Activated CD4-positive, alpha-beta T cell treated with anti-CD3 and anti-CD28 coated beads, Interleukin-2, amount 10 ng/mL, durations not matched to agents 7 days and 5 days (primary cell): ENCODE measurements around the gene GNG4. TPM values are rescaled to one million over a fixed set of nuclear protein-coding genes. Genes with fewer than 3 reads are reported as not detected.
"Not testable (repeated sequence)": the region's sequence is repeated elsewhere in the genome, so short reads cannot be mapped to it uniquely, and the experiment has no call there.

Source experiments
- CTCF ChIA-PET: fragments of 350-600 bp; sonication (Branson Sonifier 250); formaldehyde crosslinking; loops from one replicate; lab custom pipeline; 2021; ENCODE audit warnings: antibody characterized with exemption; lab: Charles Lee
- POLR2A ChIA-PET: fragments of 350-600 bp; sonication (Branson Sonifier 250); formaldehyde crosslinking; loops from one replicate; lab custom pipeline; 2021; ENCODE audit warnings: antibody characterized with exemption; lab: Charles Lee
- DNase-seq: peaks from one replicate; pipeline ENCODE4 v3.0.0-alpha.2; 2020
- H3K27ac Mint-ChIP-seq: one replicate; pipeline ENCODE4 v1.8.0; 2021; ENCODE audit warnings: mild to moderate bottlenecking, moderate library complexity, mixed read lengths
- H3K27me3 Mint-ChIP-seq: one replicate; pipeline ENCODE4 v1.8.0; 2021; ENCODE audit warnings: mixed read lengths
- H3K36me3 Mint-ChIP-seq: one replicate; pipeline ENCODE4 v1.8.0; 2021; ENCODE audit warnings: low read depth, mixed read lengths
- H3K4me1 Mint-ChIP-seq: one replicate; pipeline ENCODE4 v1.8.0; 2021; ENCODE audit warnings: mixed read lengths
- H3K4me3 Mint-ChIP-seq: one replicate; pipeline ENCODE4 v1.8.0; 2021; ENCODE audit warnings: mild to moderate bottlenecking, moderate library complexity, mixed read lengths
- H3K9me3 Mint-ChIP-seq: one replicate; pipeline ENCODE4 v1.8.0; 2021; ENCODE audit warnings: mixed read lengths
- total RNA-seq, 2 experiments: library from RNA; stranded (reverse); gene quantifications; one replicate each; pipeline ENCODE4 v1.2.3, GENCODE V29; 2021

GNG4 gene
- total RNA-seq, 2 experiments from 2014 or later: 0.37 to 0.42 TPM

DNA sequence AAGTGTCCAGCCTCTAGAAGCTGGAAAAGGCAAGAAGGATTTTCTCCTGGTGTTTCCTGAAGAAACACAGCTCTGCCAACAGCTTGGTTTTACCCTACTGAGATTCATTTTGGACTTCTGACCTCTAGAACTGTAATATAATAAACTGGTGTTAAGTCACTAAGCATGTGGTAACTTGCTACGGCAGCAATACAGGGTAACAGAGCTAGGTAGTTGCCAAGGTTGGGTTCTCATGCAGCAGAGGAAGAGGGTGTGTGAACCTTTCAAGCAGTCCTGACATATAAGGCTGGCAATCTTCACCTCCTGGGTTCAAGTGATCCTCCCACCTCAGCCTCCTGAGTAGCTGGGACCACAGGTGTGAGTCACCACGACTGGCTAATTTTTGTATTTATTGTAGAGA is 36.0 kb downstream of the GNG4 start:
- CTCF ChIA-PET: interaction anchor here (0.9 to 1.9 kb wide), 3 partner anchors 8 to 39 kb away, joined by 3 to 8 read pairs (median 4); no protein-coding TSS in a partner anchor
- no peak for DNase-seq
- Mint-ChIP-seq H3K36me3 (no peaks in the 10 kb centered on the region), H3K9me3 (no peaks in the 10 kb centered on the region), H3K27me3 (peaks cover 6% of the 10 kb centered on the region), H3K4me3 (no peak overlapping the region), H3K4me1 (no peaks in the 10 kb centered on the region), H3K27ac (no peak overlapping the region)
- POLR2A ChIA-PET: no interaction called here

DNA sequence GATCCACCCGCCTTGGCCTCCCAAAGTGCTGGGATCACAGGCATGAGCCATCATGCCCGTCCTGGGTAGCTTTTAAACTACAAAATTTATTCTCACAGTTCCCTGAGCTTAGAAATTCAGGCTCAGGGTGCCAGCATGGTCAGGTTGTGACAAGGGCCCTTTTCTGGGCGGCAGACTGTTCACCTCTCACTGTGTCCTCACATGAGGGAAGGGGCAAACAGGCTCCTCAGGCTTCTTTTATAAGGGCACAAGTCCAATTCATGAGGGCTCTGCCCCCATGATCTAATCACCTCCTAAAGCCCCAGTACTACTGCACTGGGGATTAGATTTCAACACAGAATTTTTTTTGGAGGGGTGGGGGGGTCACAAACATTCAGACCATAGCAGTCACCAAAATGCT is 36.8 kb downstream of the GNG4 start:
- H3K4me3 Mint-ChIP-seq: no peak overlapping the region
- H3K36me3 Mint-ChIP-seq: no peaks in the 10 kb centered on the region
- ChIA-PET CTCF (interaction anchor here (0.9 to 1.9 kb wide), 2 partner anchors 9 to 12 kb away, joined by 4 to 8 read pairs; no protein-coding TSS in a partner anchor), POLR2A (no interaction called here)
- no peak overlapping the region for H3K27ac Mint-ChIP-seq
- DNase-seq: no peak
- H3K9me3 Mint-ChIP-seq: no peaks in the 10 kb centered on the region
- no peaks in the 10 kb centered on the region for H3K4me1 Mint-ChIP-seq
- peaks cover 3% of the 10 kb centered on the region for H3K27me3 Mint-ChIP-seq

DNA sequence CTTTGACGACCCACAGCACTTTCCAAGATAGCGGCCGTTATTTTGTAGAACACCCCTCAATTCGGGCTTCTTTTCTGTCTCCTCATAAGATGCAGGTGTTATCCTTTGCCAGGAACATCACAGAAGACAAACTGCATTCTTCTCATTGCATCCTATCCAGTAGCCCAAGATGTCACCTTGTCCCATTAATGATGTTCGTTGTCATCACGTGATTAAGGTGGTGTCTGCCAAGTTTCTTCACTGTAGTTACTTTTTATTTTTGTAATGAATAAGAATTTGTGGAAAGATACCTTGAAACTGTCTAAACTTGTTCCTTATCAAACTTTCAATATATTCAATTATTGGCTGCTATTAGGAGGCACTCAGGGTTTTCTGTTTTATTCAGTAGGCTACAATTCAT is 39.4 kb downstream of the GNG4 start:
- H3K36me3 Mint-ChIP-seq: no peaks in the 10 kb centered on the region
- H3K27ac Mint-ChIP-seq: no peak overlapping the region
- ChIA-PET CTCF (no interaction called here), POLR2A (no interaction called here)
- no peak overlapping the region for H3K4me3 Mint-ChIP-seq
- no peak for DNase-seq
- H3K4me1 Mint-ChIP-seq: no peaks in the 10 kb centered on the region
- H3K9me3 Mint-ChIP-seq: no peaks in the 10 kb centered on the region
- H3K27me3 Mint-ChIP-seq: peaks cover 3% of the 10 kb centered on the region

DNA sequence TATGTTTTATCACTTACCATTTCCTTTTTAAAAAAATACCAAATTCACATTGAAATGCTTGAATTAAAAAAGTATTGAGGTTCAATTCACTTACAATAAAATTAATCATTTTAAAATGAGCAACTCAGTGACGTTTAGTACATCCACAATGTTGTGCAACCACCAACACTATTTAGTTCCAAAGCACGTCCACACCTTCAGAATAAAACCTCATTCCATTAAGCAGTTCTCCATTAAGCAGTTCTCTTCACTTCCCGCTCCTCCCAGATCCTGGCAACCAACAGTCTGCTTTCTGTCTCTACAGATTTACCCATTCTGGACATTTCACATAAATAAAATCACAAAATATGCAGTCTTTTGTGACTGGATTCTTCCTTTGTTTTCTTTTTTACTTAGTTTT is 41.3 kb downstream of the GNG4 start:
- Mint-ChIP-seq H3K27ac (no peak overlapping the region), H3K9me3 (no peaks in the 10 kb centered on the region), H3K27me3 (peaks cover 3% of the 10 kb centered on the region), H3K36me3 (no peaks in the 10 kb centered on the region), H3K4me1 (no peaks in the 10 kb centered on the region), H3K4me3 (no peak overlapping the region)
- no peak for DNase-seq
- ChIA-PET CTCF (interaction anchor here (0.7 to 1.0 kb wide), 2 partner anchors 11 to 29 kb away, joined by 3 to 4 read pairs; no protein-coding TSS in a partner anchor), POLR2A (no interaction called here)

DNA sequence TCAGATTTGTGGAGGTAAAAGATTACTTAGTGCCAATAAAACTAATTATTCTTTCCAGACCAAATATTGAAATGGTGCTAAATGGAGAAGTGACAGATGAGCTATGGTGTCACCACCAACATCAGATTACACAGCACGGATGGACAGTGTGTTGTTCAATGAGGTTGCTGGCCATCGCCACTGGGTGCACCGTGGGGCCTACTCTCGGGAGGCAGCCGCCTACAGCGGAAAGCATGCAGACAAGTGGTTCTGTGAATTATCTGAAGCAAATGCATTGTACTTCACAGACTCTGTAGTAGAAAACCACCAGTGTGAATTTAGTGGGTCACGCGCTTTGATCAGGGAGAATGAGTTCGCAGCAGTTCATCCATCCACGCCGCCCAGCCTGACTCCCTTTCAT is 42.3 kb downstream of the GNG4 start:
- no peak for DNase-seq
- H3K4me3 Mint-ChIP-seq: no peak overlapping the region
- ChIA-PET POLR2A (no interaction called here), CTCF (no interaction called here)
- H3K9me3 Mint-ChIP-seq: no peaks in the 10 kb centered on the region
- no peaks in the 10 kb centered on the region for H3K4me1 Mint-ChIP-seq
- peaks cover 3% of the 10 kb centered on the region for H3K27me3 Mint-ChIP-seq
- H3K36me3 Mint-ChIP-seq: no peaks in the 10 kb centered on the region
- no peak overlapping the region for H3K27ac Mint-ChIP-seq

DNA sequence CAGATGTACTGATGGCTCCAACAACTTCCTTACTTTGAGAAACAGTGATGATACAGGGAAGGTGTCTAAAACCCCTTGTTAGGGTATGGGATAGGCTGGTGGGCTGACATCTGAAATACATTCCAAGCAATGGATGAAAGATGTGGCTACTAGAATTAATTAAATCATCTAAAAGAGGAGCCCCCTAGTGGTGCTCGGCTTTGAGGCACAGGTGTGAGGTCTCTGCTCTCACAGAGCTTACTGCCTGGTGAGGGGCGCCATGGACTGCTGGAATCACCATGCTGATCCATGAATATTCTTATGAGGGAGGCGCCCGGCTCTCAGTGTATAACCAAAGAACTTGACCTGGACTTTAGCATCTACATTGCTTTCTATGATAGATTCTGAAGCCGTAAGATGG is 48.5 kb downstream of the GNG4 start:
- POLR2A ChIA-PET: no interaction called here
- Mint-ChIP-seq H3K9me3 (no peaks in the 10 kb centered on the region), H3K27ac (no peak overlapping the region), H3K27me3 (no peaks in the 10 kb centered on the region), H3K4me1 (no peaks in the 10 kb centered on the region), H3K4me3 (no peak overlapping the region), H3K36me3 (no peaks in the 10 kb centered on the region)
- CTCF ChIA-PET: interaction anchor here (0.6 to 2.3 kb wide), 13 partner anchors 10 to 675 kb away, joined by 3 to 9 read pairs (median 3); no protein-coding TSS in a partner anchor
- peak; percentile 29 for DNase-seq

DNA sequence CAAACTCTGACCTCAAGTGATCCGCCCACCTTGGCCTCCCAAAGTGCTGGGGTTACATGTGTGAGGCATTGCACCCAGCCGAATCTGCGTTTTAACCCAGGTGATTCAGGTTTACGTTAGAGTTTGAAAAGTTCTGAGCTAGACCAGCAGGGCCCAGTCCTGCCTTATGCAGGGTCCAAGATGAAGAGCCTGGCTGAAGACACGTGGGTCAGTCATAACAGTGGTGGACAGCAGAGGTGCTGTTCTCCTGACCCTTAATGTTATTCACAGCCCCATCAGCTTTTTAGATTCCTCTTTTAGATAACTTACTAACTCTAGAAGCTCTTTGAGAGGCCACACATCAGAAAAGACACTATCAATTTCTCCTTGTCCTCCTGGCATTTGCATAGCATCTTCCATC is 50.0 kb downstream of the GNG4 start:
- DNase-seq: no peak
- POLR2A ChIA-PET: no interaction called here

DNA sequence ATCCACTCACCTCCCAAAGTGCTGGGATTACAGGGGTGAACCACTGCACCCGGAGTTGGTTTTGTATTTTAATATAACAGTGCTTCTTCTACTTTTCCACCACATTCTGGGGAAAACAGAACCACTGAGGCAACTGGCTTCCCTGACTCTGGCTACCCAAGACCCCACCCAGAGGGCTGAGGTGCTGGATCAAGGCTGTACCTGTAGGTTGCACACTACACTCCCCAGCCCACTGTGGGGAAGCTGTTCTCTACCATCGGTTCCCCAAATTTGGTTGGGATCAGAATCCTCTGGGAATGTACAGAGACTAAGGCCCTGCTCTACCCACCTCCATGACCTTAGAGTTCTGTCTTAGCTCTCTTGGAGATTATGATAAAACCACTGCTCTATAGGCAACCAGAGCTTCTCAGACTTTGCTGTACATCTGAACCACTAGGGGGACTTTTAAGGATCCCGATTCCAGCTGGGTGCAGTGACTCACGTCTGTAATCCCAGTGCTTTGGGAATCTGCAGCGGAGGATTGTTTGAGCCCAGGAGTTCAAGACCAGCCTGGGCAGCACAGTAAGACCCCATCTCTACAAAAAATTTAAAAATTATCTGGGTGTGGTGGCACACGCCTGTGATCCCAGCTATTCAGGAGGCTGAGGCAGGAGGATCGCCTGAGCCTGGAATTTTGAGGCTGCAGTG is 51.6 kb downstream of the GNG4 start:
- Mint-ChIP-seq H3K27ac (no peak overlapping the region), H3K27me3 (peaks cover 10% of the 10 kb centered on the region), H3K4me3 (no peak overlapping the region), H3K36me3 (no peaks in the 10 kb centered on the region), H3K4me1 (peaks cover 10% of the 10 kb centered on the region), H3K9me3 (peaks cover 6% of the 10 kb centered on the region)
- no peak for DNase-seq
- POLR2A ChIA-PET: interaction anchor here (0.7 kb wide), 1 partner anchor 363 kb away, joined by 3 read pairs; no protein-coding TSS in a partner anchor
- CTCF ChIA-PET: interaction anchor here (0.6 to 1.3 kb wide), 10 partner anchors 9 to 1194 kb away, joined by 3 to 6 read pairs (median 3); no protein-coding TSS in a partner anchor

More for the DNA sequence above, 50.0 kb downstream of the GNG4 start:
- Mint-ChIP-seq H3K4me1 (no peaks in the 10 kb centered on the region), H3K27me3 (no peaks in the 10 kb centered on the region), H3K27ac (no peak overlapping the region), H3K36me3 (no peaks in the 10 kb centered on the region), H3K4me3 (no peak overlapping the region), H3K9me3 (no peaks in the 10 kb centered on the region)
- CTCF ChIA-PET: interaction anchor here (0.5 to 2.1 kb wide), 6 partner anchors 8 to 1067 kb away, joined by 3 to 9 read pairs (median 3); no protein-coding TSS in a partner anchor

DNA sequence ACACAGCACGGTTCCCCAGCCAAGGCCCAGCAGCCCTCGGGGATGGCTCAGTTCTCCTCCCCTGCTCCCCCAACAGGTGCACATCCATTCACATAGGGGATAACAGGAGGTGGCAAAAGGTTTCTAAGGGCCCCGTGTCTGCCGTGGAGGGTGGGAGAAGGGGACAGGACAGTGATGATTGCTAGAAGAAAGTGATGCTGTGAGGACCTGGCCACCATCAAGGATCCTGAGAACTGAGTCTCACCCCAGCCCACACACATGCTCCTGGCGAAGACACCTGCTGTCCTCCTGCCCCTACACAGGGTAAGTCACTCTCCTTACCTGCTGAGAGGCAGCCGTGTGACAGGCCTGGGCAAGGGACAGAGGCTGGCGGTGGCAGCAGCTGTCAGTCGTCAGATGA is 54.5 kb downstream of the GNG4 start:
- ChIA-PET POLR2A (no interaction called here), CTCF (interaction anchor here (0.6 kb wide), 1 partner anchor 178 kb away, joined by 4 read pairs; no protein-coding TSS in a partner anchor)
- Mint-ChIP-seq H3K27ac (no peak overlapping the region), H3K4me3 (no peak overlapping the region), H3K9me3 (peaks cover 14% of the 10 kb centered on the region), H3K27me3 (peaks cover 26% of the 10 kb centered on the region), H3K4me1 (peaks cover 10% of the 10 kb centered on the region), H3K36me3 (no peaks in the 10 kb centered on the region)
- no peak for DNase-seq

DNA sequence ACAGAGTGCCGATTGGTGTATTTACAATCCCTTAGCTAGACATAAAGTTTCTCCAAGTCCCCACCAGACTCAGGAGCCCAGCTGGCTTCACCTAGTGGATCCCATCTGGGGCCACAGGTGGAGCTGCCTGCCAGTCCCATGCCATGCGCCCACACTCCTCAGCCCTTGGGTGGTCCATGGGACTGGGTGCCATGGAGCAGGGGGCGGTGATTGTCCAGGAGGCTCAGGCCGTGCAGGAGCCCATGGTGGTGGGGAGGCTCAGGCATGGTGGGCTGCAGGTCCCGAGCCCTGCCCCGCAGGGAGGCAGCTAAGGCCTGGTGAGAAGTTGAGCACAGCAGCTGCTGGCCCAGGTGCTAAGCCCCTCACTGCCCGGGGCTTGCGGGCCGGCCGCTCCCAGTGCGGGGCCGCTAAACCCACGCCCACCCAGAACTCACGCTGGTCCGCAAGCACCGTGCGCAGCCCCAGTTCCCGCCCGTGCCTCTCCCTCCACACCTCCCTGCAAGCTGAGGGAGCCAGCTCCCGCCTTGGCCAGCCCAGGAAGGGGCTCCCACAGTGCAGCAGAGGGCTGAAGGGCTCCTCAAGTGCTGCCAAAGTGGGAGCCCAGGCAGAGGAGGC is 55.2 kb downstream of the GNG4 start:
- CTCF ChIA-PET: interaction anchor here (0.6 to 1.7 kb wide), 5 partner anchors 8 to 179 kb away, joined by 3 to 4 read pairs (median 3); no protein-coding TSS in a partner anchor
- H3K36me3 Mint-ChIP-seq, H3K4me3 Mint-ChIP-seq, H3K27ac Mint-ChIP-seq, DNase-seq: not testable (repeated sequence)
- POLR2A ChIA-PET: interaction anchor here (0.5 kb wide), 1 partner anchor 34 kb away, joined by 7 read pairs; no protein-coding TSS in a partner anchor
- peaks cover 26% of the 10 kb centered on the region for H3K27me3 Mint-ChIP-seq
- peaks cover 10% of the 10 kb centered on the region for H3K4me1 Mint-ChIP-seq
- H3K9me3 Mint-ChIP-seq: peaks cover 14% of the 10 kb centered on the region

DNA sequence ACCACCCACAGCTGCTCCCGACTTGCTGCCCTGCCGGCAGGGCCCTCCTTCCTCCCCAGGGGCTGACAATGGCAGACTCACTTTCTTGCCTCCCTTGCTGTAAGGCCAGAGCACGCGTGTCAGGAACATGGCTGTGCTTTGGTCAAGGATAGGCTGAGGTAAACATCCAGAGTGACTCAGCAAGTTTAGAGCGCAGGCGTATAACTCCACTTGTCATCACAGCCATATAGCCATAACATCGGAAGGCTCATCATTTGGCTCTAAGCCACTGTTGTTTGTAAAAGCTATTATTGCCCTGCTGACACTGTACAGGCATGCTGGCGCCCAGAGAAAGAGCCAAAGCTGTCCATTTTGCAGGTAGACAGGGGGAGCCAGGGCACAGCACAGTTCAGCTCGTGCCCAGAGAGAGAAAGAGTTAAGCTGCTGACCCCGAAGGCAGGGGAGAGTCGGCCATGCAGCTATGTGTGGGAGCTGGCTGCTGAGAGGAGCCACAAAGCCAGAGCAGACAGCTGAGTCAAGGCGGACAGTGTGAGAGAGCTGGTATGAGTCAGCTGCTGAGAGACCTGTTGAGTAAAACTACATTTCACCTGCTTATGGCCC is 60.6 kb downstream of the GNG4 start:
- H3K36me3 Mint-ChIP-seq: peaks cover 2% of the 10 kb centered on the region
- no peak for DNase-seq
- ChIA-PET CTCF (interaction anchor here (1.3 to 1.5 kb wide), 3 partner anchors 9 to 85 kb away, joined by 3 to 7 read pairs (median 5); partner anchors contain the start of gene B3GALNT2), POLR2A (no interaction called here)
- H3K9me3 Mint-ChIP-seq: peaks cover 29% of the 10 kb centered on the region
- no peak overlapping the region for H3K4me3 Mint-ChIP-seq
- H3K27ac Mint-ChIP-seq: no peak overlapping the region
- H3K4me1 Mint-ChIP-seq: peaks cover 8% of the 10 kb centered on the region
- peaks cover 43% of the 10 kb centered on the region for H3K27me3 Mint-ChIP-seq

DNA sequence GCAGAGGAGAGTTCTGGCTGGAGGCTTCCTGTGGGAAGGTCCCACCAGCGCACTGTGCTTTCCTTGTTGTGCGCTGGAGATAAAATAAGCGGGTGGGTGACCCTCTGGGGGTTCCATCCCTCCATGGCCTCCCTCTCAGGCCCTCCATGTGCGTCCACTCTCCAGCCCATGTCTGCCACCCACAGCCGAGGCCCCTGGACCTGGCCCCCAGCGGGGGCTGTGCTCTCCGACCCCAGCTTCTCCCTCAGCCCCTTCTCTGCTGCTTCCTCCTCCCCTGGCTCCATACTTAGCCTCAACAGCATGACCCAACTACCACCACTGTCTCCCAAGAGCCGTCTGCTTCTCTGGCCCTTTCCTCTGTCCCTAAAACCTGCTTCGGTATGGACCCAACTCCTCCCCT is 61.4 kb downstream of the GNG4 start:
- DNase-seq: no peak
- POLR2A ChIA-PET: no interaction called here
- H3K9me3 Mint-ChIP-seq: peaks cover 23% of the 10 kb centered on the region
- no peak overlapping the region for H3K27ac Mint-ChIP-seq
- no peak overlapping the region for H3K4me3 Mint-ChIP-seq
- no peaks in the 10 kb centered on the region for H3K4me1 Mint-ChIP-seq
- peaks cover 41% of the 10 kb centered on the region for H3K27me3 Mint-ChIP-seq
- H3K36me3 Mint-ChIP-seq: peaks cover 2% of the 10 kb centered on the region
- CTCF ChIA-PET: interaction anchor here (1.3 kb wide), 1 partner anchor 10 kb away, joined by 3 read pairs; no protein-coding TSS in a partner anchor
